ENCODE results near the gene GSG1L. TPM values are rescaled to one million over a fixed set of nuclear protein-coding genes. Genes with fewer than 3 reads are reported as not detected.

Gene GSG1L
- total and polyA plus RNA-seq, 9 of the 15 experiments (the other 6 are each of a cell fraction or from before 2014, with no cell fraction given): not detected

DNA sequence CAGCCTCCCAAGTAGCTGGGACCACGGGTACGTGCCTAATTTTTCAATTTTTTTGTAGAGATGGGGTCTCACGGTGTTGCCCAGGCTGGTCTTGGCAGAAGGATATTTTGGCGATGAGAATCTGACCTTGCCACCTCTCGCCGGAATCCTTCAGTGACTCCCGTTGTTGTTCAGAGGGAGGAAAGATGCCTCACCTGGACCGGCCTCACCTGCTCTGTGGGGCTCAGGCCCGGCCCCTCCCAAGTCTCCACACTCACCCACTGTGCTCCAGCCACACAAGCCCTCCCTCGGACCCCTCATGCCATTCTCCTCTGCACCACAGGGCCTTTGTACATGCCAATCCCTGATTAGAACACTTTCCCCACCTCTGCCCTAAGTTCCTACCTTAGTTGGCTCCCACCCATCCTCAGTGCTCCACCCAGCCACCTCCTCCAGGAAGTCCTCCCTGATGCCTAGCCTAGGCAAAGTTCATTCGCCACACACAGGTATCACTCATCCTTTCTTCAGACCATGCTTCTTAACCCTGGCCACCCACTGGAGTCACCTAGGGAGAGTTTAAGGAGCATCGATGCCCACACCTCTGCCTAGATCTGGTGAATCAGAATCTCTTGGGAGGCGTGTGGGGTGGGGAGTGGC is 136.1 kb downstream of the GSG1L start:
- Histone ChIP-seq H3K27me3 (ENCODE audit: control insufficient read depth in 2 of 2, insufficient read depth in 2 of 2, low read length in 2 of 2) (peaks cover 0 to 11% of the 10 kb centered on the region in 2 experiments; a peak in 1 of 5 replicates), H3K9me3 (replicated peaks; ENCODE audit: control insufficient read depth, insufficient read depth, low read depth, low read length) (no peaks in the 10 kb centered on the region), H4K20me1 (replicated peaks; ENCODE audit: control insufficient read depth, insufficient read depth, low read length) (no peaks in the 10 kb centered on the region; the same call in 1 of the 2 replicates), H3K36me3 (ENCODE audit: control insufficient read depth, insufficient read depth, low read length) (no peaks in the 10 kb centered on the region), H3K4me3 (no peak overlapping the region), H3K4me1 (replicated peaks in 1 of 2; ENCODE audit: control insufficient read depth in 2 of 2, insufficient read depth in 2 of 2, low read length in 2 of 2) (no peaks in the 10 kb centered on the region), H3K4me2 (ENCODE audit: insufficient read depth, low read length) (no peak overlapping the region), H3K9ac (ENCODE audit: insufficient read depth in 1 of 2, low read depth in 2 of 2, low read length in 2 of 2) (no peak overlapping the region), H2AFZ (ENCODE audit: low read depth, low read length) (no peak overlapping the region), H3K9me1 (ENCODE audit: control insufficient read depth, insufficient read depth, low read length) (no peaks in the 10 kb centered on the region), H3K27ac (ENCODE audit: extremely low read depth, low read depth, low read length) (no peak overlapping the region), H3K79me2 (ENCODE audit: control insufficient read depth, insufficient read depth, low read length) (no peaks in the 10 kb centered on the region)
- in situ Hi-C loops (cut with MboI): no loop called here
- POLR2A ChIA-PET: no interaction called here
- peak; percentile 33 for TF ChIP-seq RBM25 (IDR thresholded peaks at IDR 0.05; ENCODE audit: low read depth, low read length, severe bottlenecking)
- no peak for TF ChIP-seq CAMTA2 (CRISPR knock-in tag; conservative IDR thresholded peaks at IDR 0.05)
- no peak for TF ChIP-seq ZNF436 (CRISPR knock-in tag; IDR thresholded peaks at IDR 0.05)
- TF ChIP-seq PHTF2 (CRISPR knock-in tag; IDR thresholded peaks at IDR 0.05): no peak
- TF ChIP-seq SMC3 (conservative IDR thresholded peaks at IDR 0.05; ENCODE audit: insufficient read depth, low read depth, low read length): no peak
- TF ChIP-seq NFATC3 (IDR thresholded peaks at IDR 0.05): no peak
- TF ChIP-seq ZNF146 (CRISPR knock-in tag; IDR thresholded peaks at IDR 0.05; ENCODE audit: unreplicated experiment): no peak
- TF ChIP-seq, protein P1, sequence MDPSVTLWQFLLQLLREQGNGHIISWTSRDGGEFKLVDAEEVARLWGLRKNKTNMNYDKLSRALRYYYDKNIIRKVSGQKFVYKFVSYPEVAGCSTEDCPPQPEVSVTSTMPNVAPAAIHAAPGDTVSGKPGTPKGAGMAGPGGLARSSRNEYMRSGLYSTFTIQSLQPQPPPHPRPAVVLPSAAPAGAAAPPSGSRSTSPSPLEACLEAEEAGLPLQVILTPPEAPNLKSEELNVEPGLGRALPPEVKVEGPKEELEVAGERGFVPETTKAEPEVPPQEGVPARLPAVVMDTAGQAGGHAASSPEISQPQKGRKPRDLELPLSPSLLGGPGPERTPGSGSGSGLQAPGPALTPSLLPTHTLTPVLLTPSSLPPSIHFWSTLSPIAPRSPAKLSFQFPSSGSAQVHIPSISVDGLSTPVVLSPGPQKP (CRISPR knock-in tag; IDR thresholded peaks at IDR 0.05): no peak
- peak; percentile 92 for TF ChIP-seq ZFP36 (IDR thresholded peaks at IDR 0.05; ENCODE audit: low read depth, low read length, partially characterized antibody)
- 0 out of 2 replicates have a peak, but pooled peaks have one; percentile 41 for TF ChIP-seq SMARCA5 (IDR thresholded peaks at IDR 0.05)
- no peak for TF ChIP-seq SNRNP70 (optimal IDR thresholded peaks at IDR 0.05; ENCODE audit: low read depth, low read length)
- TF ChIP-seq PBX2 (CRISPR knock-in tag; IDR thresholded peaks at IDR 0.05; ENCODE audit: low read depth): no peak
- TF ChIP-seq PBX2 (tag; conservative IDR thresholded peaks at IDR 0.05; ENCODE audit: low read depth): no peak
- TF ChIP-seq HINFP (tag; conservative IDR thresholded peaks at IDR 0.05; ENCODE audit: low read depth): no peak
- TF ChIP-seq U2AF2 (optimal IDR thresholded peaks at IDR 0.05; ENCODE audit: low read depth, low read length): no peak
- no peak for TF ChIP-seq CBFB (CRISPR knock-in tag; IDR thresholded peaks at IDR 0.05)
- no peak for TF ChIP-seq FOXA3 (CRISPR knock-in tag; conservative IDR thresholded peaks at IDR 0.05 in 1 of 2, IDR thresholded peaks at IDR 0.05 in 1 of 2)
- TF ChIP-seq BCOR (IDR thresholded peaks at IDR 0.05): peak; percentile 64; the same call in 1 of the 2 replicates
- DNase-seq (ENCODE audit: extremely low read depth in 1 of 4, low spot score in 3 of 4): no peak
- ATAC-seq: no peak
- no TSS peak for BruUV-seq (replicated peaks)
- FAIRE-seq: no peak
- CTCF ChIA-PET (ENCODE audit: low intra/inter-chr PET ratio): no interaction called here
- intact Hi-C loops (cut with micrococcal nuclease): no loop called here
- 6% methylated on average over 13 of the region's 13 CpGs for WGBS (ENCODE audit: insufficient coverage, low coverage, missing lambda C conversion rate)

All from K562 (cell line).